Amniotic epithelial cell (primary cell): ENCODE measurements around the gene AKT2.

Source experiments
- DNase-seq: peaks from one replicate; pipeline ENCODE4 v3.0.0-alpha.2; 2010; ENCODE audit warnings: low read depth

Gene AKT2

DNA sequence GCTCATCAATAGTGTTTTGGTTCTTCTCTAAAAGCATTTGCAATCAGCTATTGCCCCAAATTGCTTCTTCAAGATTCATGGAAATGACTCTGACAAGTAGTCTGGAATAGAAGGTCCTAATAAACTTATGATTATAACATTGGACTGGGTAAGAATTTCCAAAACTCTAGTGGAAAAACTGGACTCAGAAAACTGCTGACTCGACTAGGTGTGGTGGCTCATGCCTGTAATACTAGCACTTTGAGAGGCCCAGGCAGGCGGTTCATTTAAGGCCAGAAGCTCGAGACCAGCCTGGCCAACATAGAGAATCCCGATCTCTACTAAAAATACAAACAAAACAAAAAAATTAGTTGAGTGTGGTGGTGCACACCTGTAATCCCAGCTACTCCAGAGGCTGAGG lies 15.5 kb upstream of the AKT2 start:
- DNase-seq: no peak

DNA sequence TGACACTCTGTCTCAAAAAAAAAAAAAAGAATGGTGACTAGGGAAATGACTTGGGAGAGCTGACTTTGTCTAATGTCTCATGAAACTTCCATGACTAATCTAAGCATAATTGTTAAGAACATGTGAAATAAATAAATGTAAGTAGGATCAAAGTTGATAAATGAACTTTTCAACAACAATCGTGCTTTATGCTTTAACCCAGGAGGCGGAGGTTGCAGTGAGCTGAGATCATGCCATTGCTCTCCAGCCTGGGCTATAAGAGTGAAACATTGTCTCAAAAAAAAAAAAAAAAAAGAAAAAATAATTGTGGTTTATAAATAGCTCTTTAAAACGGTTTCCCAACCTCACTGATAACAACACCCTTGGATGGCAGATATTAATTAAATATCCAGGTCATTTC lies 12.9 kb upstream of the AKT2 start:
- DNase-seq: peak; percentile 22

DNA sequence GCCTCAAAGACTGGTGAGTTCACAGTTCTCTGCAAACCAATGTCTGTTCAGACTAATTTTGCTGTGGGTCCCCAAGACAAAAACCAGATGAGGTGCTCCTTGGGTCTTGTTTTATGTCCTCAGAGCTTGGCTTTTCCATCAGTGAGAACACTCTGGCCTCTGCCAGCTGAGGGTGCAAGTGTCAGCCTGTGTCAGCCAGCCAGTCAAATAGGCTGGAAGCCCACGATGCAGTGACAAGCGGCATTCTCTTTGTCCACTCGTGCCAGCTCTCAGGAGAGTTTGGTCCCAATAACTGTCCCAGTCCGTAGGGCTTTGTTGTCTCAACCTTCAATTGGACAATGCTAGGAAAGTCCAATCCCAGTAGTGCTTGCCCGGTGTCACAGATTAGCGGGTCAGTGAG lies 9.4 kb upstream of the AKT2 start:
- no peak for DNase-seq

DNA sequence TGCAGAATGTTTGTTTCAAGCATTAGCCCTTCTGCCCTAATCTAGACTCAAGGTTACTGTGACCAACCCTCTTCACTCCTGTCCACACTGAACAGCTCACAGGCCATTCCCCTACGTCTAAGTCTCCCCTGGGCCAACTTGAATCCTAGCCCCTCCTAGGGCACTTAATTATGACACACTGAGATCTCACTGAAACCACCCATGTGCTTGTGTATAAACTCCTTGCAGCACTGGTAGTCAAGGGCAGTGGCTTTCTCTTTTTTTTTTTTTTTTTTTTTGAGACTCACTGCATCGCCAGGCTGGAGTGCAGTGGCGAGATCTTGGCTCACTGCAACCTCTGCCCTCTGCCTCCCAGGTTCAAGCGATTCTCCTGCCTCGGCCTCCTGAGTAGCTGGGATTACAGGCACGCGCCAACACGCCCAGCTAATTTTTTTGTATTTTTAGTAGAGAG lies 1.9 kb upstream of the AKT2 start:
- no peak for DNase-seq

DNA sequence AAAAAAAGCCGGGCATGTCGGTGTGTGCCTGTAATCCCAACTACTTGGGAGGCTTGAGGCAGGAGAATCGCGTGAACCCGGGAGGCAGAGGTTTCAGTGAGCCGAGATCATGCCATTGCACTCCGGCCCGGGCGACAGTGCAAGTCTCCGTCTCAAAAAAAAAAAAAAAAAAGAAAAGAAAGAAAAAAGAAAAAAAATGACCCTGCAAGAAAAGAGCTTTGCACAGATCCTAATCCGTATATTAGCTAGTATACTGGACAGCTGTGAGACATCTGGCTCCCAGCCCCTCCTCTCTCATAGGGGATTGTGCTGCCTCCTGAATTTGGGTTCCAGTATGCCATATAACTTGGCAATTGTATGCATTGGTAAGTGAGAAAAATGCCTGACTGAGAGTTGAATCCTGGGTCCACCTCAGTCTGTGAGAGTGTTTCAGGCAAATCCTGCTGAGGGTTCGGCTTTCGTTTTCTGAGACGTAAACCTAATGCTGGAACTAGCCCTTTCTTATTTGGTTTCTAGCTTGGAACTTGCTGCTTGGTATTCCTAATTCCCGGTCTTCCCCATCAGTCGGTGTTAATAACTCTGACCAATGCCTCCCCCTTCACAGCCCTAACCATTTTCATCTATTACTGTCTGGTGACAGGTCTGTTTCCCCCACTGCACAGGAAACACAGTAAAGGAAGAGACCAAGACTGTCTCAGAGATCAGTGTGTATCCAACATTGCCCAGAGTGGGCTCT lies 1.3 kb upstream of the AKT2 start:
- DNase-seq: no peak

DNA sequence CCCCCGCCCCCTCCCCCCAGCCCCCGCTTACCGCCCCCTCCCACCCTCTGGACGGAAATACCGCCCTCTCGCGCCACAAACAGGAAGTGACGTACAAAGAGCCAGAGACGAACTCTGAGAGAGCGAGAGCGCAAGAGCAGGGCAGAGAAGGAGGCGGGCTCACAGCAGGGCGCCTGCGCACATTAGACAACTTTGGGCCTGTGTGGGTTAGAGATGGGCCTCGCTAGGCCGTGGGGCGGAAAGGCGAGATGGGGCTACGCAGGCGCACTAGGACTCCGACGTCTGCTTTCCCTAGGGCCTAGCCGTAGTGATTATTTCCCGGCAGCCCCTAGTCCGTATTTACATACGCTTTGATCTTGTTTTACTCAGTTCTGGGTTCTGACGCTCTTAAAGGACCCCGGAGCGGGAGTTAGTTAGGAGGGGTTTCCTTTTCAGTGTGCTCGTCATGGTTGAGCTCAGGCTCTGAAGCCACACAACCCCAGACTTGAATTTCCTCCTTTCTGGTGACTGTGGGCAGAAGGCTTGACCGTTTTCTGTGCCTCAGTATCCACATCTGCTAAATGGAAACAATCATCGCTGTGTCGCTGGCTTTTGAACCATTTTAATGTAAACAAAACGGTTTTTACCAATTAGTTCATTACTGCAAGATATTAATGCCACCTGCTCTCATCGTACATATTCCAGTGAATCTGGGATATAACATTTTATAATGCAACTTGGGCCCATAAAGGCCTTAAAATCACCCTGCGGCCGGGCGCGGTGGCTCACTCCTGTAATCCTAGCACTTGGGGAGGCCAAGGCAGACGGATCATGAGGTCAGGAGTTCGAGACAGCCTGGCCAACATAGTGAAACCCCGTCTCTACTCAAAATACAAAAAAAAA lies 449 bp upstream of the AKT2 start:
- DNase-seq: peak; percentile 99

DNA sequence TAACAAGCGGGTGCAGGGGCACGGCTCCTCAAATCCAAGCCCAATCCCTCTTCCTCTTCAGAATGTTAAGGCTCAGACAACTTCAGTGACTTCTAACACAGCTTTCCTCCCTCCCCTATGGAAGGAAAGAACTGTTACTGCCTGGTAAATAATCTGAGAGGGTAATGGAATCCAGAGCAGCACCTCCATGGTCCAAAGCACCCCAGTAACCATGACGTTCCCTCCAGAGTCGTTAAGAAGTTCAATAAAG lies 969 bp downstream of the AKT2 start:
- no peak for DNase-seq

DNA sequence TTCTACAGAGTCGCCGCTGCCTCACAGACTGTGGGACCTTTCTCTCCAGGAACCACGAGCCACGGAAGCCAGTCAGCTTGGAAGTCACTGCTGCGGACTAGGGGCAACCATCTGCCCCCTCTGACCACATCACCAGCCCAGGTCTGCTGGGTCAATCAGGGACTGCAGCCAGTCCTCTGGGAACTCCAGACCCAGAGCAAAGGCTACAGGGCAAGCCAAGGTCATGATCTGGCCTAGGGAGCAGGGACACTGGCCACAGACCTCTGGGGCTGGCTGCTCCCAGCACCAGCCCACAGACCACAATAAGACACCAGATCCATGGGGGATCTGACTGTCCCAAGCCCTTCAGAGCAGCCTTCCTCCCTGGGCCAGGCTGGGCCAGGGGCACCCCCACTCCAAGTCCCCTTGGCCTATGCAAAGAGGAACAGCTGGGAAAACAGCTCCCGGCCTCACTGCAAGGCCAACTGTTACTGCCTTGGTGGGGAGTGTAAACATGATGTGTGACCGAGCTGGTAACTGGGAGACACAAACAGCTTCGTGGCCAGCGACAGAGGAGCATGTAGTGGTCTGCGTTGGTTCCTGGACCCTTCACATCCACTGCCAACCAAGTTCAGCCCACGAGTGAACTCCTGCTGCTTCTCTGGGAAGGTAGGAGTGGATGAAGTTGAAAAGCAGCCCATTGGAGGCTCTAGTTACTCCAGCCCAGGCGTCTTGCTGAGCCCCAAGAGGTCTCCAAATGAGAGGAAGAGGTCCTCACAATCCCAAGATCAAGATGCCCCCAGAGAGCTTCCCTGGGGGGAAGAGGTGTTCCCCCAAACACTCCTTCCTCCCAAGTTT lies 1.5 kb downstream of the AKT2 start:
- DNase-seq: no peak

DNA sequence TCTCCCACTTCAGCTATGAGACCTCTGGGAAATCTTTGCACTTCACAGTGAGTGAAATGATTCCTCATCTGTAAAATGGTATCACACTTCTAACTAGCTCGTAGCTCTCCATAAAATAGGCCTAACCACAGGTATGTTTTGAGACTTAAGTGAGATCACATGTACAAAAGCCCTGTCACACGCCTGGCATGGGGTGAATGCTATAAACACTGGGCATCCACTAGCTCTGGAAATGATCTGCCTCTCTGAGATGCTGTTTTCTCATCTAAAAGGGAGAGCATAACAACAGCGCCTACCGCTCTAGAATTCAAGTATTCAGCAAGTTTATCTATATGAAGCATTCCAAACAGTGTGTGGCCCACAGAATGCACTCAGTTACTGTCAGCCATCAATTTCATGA lies 2.2 kb downstream of the AKT2 start:
- DNase-seq: peak; percentile 63

DNA sequence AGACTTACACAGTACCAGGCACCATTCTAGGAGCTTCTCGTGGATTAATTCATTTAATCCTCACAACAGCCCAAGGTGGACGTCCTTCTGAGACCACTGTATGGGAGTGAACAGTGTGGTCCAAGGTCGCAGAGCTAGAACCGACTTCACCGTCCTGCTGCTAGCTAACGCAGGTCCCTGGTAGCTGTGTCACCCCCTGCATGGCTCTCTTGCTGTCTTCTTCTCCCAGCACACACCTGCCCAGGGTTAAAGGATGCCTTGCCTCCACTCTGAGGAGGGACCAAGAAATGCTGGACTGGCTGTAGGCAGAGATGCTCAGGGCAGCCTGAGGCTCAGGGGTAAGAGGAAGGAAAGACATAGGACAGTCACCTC lies 3.0 kb downstream of the AKT2 start:
- DNase-seq: no peak

DNA sequence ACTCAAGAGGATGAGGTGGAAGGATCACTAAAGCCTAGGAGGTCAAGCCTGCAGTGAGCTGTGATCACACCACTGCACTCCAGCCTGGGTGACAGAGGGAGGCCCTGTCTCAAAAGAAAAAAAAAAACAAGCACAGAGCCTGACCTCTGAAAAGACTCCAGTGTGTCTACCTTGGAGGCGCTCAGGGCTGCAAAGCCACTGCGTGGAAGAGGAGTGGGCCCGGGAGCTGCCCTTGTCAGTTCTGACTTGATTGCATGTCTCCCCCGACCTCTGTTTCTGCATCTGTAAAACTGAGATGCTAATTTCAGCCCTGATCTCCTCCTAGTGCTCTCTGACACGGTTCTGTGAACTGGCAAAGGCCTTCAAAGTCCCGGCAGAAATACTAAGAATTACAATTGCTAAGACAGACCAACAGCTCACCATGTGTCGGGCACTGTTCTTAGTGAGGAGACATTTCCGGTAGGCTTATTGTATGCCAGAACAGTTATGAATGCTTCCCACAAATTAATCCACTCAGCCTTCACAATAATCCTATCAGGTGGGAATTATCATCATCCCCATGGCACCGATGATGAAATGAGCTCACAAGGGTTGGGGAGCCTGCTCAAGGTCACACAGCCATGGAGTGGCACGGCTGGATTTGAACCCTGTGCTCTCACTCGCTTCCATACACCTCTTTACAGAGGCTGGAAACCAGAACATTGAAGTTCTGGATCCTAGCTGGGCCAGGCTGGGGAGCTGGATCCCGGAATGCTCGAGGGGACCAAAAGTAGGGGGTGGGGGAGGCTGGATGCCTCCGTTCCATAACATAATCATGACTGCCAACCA lies 3.5 kb downstream of the AKT2 start:
- peak; percentile 61 for DNase-seq

DNA sequence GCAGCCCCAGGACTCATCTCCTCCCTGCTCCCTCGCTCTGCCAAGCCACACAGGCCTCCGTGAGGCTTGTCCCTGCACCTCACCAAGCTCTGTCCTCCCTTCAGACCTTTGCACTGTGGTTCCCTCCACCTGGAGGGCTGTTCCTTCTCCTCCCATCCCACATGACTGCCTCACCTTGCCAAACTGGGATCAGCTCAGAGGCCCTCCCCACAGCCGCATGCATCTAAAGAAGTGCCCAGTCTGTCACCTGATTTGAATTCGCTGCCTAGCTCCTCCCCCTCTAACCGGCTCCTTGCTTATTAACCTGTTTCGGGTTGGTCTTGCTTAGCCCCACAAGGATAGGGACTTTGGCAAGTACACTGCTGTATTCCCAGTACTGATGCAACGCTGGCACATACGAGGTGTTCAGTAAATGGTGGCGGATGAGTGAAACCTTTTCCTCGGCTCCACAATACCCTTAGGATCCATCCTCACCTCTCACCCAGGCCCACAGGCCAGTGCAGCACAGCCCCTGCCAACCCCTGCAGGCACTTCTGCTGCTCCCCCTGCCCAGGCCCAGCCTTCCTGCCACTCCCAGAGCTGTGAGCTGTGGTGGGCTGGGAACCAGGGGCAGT lies 4.4 kb downstream of the AKT2 start:
- DNase-seq: no peak

DNA sequence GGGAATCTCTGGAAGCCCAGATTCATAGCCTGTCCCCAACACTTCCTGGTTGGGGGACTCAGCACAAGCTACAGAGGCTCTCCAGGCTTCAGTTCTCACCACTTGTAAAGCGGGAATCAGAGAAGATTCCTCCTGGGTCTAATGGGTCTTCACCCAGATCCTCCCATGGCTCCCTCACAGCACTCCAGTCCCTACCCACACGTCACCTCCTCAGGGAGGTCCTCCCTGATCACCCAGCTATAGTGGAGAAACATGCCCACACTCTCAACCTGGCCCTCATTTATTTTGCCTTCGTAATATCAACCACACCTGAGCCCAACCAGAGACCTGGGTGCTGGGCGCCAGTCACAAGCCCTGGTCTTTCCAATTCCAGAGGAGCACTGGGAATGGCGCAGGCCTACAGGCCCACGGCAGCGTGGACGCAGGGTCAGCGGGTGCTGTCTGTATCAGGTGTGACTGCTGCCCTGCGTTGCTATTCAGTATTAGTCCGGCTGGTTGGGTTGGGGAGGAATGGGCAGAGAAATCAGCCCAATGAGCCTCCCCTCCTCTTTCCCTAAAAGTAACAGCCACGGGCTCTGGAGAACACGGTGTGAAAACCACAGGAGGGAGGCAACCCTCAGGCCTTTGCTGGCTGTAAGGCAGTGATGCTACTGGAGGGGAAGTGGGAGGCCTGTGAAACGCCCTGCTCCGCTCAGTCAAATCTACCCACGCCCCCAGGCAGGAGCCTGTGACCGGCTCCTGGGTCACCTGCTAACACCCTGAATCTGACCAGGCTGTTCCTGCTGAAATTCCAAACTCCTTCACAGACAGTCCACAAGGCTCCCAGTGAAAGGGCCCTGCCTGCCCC lies 5.2 kb downstream of the AKT2 start:
- DNase-seq: peak; percentile 16

DNA sequence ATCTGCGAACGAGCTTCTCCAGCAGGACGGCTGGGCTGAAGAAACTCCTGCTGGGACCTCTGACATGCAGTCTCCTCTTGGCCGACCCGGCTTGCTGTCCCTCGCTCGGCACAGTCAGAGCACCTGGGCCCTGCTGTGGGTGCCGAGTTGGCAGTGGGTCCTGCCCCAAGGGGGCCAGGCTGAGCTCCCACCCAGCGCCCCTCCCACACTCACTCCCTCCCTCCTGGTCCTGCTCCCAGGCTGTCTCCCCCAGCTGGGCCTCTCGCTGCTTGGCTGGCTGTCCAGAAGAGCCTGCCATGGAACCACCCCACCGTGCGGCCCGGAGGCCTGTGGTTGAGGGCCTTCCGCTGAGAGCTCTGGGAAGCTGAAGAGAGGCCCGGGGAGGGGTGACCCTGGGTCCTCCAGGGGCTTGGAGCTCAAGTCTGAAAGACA lies 6.0 kb downstream of the AKT2 start:
- peak; percentile 69 for DNase-seq

DNA sequence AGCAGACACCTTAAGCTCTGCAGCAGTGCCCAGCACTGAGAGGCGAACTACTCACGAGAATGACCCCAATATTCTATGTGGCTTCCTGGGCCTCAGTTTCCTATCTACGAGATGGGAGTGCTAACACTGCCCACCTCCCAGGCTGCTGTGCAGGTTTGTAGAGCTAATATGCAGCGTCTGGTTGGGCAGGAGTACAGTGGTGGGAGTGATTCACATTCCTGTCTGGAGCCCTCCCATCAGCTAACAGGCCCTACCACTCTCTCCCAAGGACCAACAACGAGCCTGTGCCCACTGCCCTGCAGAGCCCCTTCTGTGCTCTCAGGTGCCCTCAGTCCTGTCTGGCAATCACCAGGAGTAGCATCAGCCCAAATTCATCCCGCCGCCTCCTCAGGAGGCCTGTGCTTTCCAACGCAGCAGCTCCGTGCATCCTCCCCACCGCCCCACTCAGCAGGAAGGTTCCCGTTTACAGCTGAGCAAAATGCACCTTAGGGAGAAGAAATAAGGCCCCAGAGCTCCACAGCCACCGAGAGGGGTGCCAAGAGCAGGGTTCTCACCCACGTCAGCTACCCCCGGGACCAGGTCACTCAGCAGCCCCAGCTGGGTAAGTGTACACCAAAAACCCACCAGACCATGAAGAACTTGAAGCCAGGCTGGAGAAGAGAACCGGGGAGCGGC lies 6.6 kb downstream of the AKT2 start:
- no peak for DNase-seq

DNA sequence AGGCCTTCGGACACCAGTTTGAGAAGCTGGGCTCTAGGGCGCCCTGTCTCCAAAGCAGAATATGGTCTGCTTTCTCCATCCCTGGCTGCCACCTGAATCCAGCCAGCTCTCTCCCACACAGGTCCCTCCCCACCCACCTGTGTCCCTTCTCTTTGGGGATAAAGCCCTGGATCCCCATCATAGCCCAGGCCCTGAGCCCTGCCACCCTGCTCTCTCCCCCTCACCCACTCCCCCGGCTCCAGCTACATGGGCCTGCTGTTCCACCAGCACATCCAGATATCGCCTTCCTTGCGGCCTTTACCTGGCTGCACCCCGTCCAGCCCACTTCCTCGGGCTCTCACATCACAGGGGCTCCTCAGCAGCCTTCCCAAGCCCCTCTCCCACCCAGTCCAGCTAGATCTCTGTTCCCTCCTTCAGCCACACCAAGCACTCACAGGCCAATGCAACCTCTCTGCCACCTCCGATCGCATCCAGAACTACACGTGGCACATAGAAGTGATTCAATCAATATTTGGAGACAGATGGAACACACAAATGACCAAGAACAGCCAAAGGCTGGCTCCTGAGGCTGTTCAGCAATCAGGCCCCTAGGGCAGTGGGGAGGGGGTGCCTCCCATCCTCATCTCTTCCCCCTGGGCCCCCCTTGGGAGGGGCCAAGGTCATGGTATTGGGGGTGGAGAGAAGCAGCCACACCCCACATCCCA lies 7.6 kb downstream of the AKT2 start:
- no peak for DNase-seq

DNA sequence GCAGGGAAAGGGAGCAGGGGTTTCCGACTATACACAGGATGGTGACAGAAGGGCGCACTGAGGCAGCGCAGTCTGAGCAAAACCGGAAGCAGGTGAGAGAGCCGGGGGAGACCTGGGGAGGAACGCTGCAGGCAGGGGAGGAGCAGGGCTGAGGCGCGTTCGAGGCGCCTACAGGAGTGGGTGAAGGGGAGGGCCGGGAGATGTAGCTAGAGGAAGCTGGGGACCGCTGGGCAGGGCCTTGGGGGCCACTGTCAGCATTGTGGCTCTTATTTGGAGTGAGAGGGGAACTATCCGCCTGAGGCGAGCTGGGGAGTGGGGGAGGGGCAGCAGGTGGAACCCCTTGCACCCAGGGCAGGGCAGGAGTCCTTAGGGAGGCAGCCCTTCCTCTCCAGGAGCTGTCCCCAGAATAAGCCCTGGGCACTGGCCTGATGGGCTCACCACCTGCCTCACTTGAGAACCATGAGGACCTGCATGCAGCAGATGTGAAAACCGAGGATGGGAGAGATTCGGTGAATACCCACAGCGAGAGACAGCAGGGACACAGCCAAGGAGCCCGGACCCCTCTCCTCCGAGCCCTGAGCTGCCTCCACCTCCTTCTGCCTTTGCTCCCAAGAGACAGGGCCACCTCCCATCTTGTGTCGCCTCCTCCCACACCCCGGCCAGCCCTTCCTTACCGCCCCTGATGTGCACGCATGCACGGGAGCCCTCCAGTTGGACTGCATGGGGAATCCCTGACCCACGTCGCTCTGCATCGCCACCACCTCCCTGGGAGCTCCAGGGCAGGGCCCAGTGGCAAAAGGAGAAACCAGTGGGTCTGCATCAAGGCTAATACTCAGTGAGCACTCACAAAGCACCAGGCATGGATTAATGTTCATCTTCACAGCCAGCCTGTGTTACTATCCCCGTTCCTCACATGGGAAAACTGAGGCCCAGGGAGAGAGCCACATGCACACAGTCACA lies 10.3 kb downstream of the AKT2 start:
- no peak for DNase-seq
